K562 treated with DMSO at 1 percent for 48 hours (cell line): ENCODE data around the gene CCR8. TPM values are rescaled to one million over a fixed set of nuclear protein-coding genes. Genes with fewer than 3 reads are reported as not detected.

Source experiments
- total RNA-seq: library from RNA; unstranded; fragments of 300-600 nt; gene quantifications from 2 replicates; pipeline ENCODE4 v1.2.3, GENCODE V29; 2022; ENCODE audit warnings: low replicate concordance; ENCODE audit errors: extremely low read depth

CCR8 gene, protein sequence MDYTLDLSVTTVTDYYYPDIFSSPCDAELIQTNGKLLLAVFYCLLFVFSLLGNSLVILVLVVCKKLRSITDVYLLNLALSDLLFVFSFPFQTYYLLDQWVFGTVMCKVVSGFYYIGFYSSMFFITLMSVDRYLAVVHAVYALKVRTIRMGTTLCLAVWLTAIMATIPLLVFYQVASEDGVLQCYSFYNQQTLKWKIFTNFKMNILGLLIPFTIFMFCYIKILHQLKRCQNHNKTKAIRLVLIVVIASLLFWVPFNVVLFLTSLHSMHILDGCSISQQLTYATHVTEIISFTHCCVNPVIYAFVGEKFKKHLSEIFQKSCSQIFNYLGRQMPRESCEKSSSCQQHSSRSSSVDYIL
- total RNA-seq, result not detected in 2 replicates

DNA sequence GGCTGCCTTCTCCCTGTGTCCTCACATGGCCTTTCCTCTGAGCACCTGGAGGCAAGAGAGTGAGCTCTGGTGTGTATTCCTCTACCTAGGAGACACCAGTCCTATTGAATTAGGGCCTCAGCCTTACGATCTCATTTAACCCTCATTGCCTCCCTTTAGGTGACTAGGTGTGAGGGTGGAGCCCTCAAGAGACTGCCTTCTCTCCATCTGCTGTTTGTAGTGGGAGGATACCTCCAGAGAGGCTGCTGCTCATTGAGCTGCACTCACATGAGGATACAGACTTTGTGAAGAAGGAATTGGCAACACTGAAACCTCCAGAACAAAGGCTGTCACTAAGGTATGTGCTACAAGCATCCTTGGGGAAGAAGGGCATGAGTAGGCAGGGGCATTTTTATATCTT, at the start of gene CCR8:
CCR8 (plus strand) TSS at position 217 of the 400 bp plus-strand sequence. CDS start 2,623 bp downstream, outside the sequence.

DNA sequence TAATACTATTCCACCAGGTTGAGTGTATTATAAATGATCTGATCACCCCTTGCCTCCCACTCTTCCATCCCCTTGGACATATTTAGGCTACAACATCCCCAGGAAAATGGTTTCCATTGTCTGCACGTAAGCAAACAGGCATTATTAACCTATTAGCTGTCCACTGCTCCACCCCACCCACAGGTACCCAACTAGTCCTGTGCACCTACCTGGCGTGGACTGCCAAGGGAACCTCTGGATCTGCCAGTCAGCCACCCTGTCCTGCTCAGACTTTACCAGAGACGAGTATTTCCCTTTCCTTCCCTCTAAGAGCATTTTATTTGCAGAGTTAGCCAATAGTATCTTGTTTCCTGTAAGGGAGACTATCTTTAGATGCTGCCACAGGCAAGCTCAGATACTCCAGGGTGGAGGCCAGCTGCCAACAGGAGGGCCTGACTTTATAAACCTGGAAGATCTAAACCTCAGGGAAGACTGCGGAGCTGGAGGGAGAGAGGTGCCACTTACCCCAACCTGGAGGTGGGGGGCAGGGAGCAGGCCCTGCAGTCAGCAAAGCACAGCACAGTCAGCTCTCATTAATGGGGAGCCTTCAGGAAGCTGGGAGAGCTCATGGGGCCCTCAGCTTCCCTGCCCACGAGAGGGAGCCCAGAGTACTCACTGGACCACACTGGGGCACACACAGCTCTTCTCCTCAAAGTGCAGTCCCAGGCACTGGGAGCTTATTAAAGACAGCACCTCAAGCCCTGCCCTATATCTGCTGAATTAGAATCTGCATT, 49.6 kb upstream of the CCR8 start, which contains the start of gene CX3CR1:
CX3CR1 (minus strand) TSS at position 292 of the 773 bp plus-strand sequence. CDS start 13,527 bp downstream, outside the sequence.

Other genes with a start within 250 kb of the CCR8 start
- not detected in 2 replicates for gene GORASP1, start 222.1 kb upstream of the CCR8 start, total RNA-seq
- gene TTC21A, start 222.0 kb upstream of the CCR8 start, total RNA-seq, result not detected in 2 replicates
- 157 TPM in 1 of 2 replicates, not detected in the other for gene CSRNP1, start 176.1 kb upstream of the CCR8 start, total RNA-seq
- gene XIRP1, start 137.1 kb upstream of the CCR8 start, total RNA-seq, result not detected in 2 replicates
- gene CX3CR1, start 49.7 kb upstream of the CCR8 start, total RNA-seq, result not detected in 2 replicates
- gene SLC25A38, start 53.7 kb downstream of the CCR8 start, total RNA-seq, result not detected in 2 replicates
- 1,766 TPM in 1 of 2 replicates, not detected in the other for gene RPSA, start 77.0 kb downstream of the CCR8 start, total RNA-seq
- not detected in 2 replicates for gene MOBP, start 138.0 kb downstream of the CCR8 start, total RNA-seq